H1 (cell line): ENCODE measurements around the gene PMM1. TPM values are rescaled to one million over a fixed set of nuclear protein-coding genes. Genes with fewer than 3 reads are reported as not detected.

ENCODE experiments used
- BRCA1 ChIP-seq: IDR thresholded peaks from 2 replicates; pipeline ENCODE4 v1.6.1; 2012; ENCODE audit warnings: low read depth, low read length, improper control_type of control experiment
- CBX8 ChIP-seq: fragments of 300-800, 300-1000 bp; sonication (generic); IDR thresholded peaks from 2 replicates; pipeline ENCODE4 v1.7.1; 2016; ENCODE audit warnings: low read depth, low read length, borderline replicate concordance
- CTCF ChIP-seq, 3 experiments: IDR thresholded peaks; 1 replicate in 2 of 3; 2 replicates in 1 of 3; pipeline versions ENCODE4 v1.5.1 to v1.6.1; 2011; ENCODE audit warnings: low read length in 3 of 3, mild to moderate bottlenecking in 3 of 3, inconsistent platforms in 2 of 3, low read depth in 1 of 3, moderate library complexity in 1 of 3; ENCODE audit not compliant: insufficient read depth in 1 of 3; ENCODE audit errors: control extremely low read depth in 1 of 3
- HDAC2 ChIP-seq, 2 experiments: fragments of 300-600 bp in 1 of 2; sonication (generic) in 1 of 2; IDR thresholded peaks; 2 replicates each; pipeline ENCODE4 v1.6.1; 2011 to 2012; ENCODE audit warnings: low read depth in 2 of 2, low read length in 2 of 2, mild to moderate bottlenecking in 2 of 2, moderate library complexity in 2 of 2, borderline replicate concordance in 1 of 2, inconsistent platforms in 1 of 2
- HDAC6 ChIP-seq: IDR thresholded peaks from one replicate; pipeline ENCODE4 v1.7.1; 2012; ENCODE audit warnings: low read depth, mild to moderate bottlenecking, inconsistent platforms, low read length, moderate library complexity
- KDM4A ChIP-seq: IDR thresholded peaks from one replicate; pipeline ENCODE4 v1.7.1; 2012; ENCODE audit warnings: low read depth, mild to moderate bottlenecking, moderate library complexity, low read length, inconsistent platforms; ENCODE audit not compliant: severe bottlenecking
- TCF12 ChIP-seq: IDR thresholded peaks from 2 replicates; pipeline ENCODE4 v1.6.1; 2011; ENCODE audit warnings: low read depth, mild to moderate bottlenecking, low read length
- TEAD4 ChIP-seq: IDR thresholded peaks from 2 replicates; pipeline ENCODE4 v1.6.1; 2012; ENCODE audit warnings: low read depth, low read length, inconsistent platforms, mixed read lengths
- polyA plus RNA-seq, 7 experiments: library from polyadenylated mRNA; depleted of rRNA in 3 of 7; stranded (reverse) in 5 of 7; unstranded in 2 of 7; fragments of >200 nt in 5 of 7; fragments of 200-250 nt in 2 of 7; gene quantifications; 1 replicate in 5 of 7; 2 replicates in 1 of 7; 4 replicates in 1 of 7; pipeline versions ENCODE4 v1.2.1 to v1.2.3, GENCODE V29; 2011 to 2013; ENCODE audit warnings: missing spikeins in 2 of 7, mixed read lengths in 2 of 7
- total RNA-seq: library from RNA; stranded (reverse); fragmentation: NEBNext Ultra II Directional; extraction: Animal tissue kit (Norgen Biotek cat#: 25700); gene quantifications from 2 replicates; pipeline ENCODE4 v1.2.1, GENCODE V29; 2021

Gene PMM1
- total and polyA plus RNA-seq, 2 of the 8 experiments (the other 6 are each of a cell fraction or from before 2014, with no cell fraction given) = 11.3 to 20.0 TPM

GRCh38 chr22:41556561-41556960 lies 33.1 kb downstream of the PMM1 start (continued):
- TF ChIP-seq CTCF (IDR thresholded peaks at IDR 0.05; ENCODE audit: control extremely low read depth in 1 of 3, insufficient read depth in 1 of 3, low read depth in 1 of 3, low read length in 3 of 3) (no peak), TEAD4 (no peak), HDAC6 (no peak), KDM4A (no peak), TCF12 (no peak), BRCA1 (no peak), HDAC2 (IDR thresholded peaks at IDR 0.05; ENCODE audit: borderline replicate concordance in 1 of 2, low read depth in 2 of 2, low read length in 2 of 2) (no peak), CBX8 (no peak)
- TF ChIP-seq, all 59 proteins: peak for 0
